Endothelial cell of umbilical vein (primary cell): ENCODE data around the gene NBPF11.
"Not testable (repeated sequence)": the region's sequence is repeated elsewhere in the genome, so short reads cannot be mapped to it uniquely, and the experiment has no call there.

Experiments used
- CTCF ChIP-seq, 2 donors: IDR thresholded peaks; 1 replicate in 1 of 2; 2 replicates in 1 of 2; pipeline ENCODE4 v1.5.1; 2011; ENCODE audit warnings: low read length in 2 of 2, mild to moderate bottlenecking in 2 of 2, moderate library complexity in 2 of 2, control low read depth in 1 of 2, inconsistent platforms in 1 of 2, low read depth in 1 of 2; ENCODE audit not compliant: insufficient read depth in 1 of 2; ENCODE audit errors: extremely low read depth in 1 of 2
- EZH2 ChIP-seq: IDR thresholded peaks from 2 replicates; pipeline ENCODE4 v1.6.1; 2012; ENCODE audit warnings: borderline replicate concordance, low read depth, mild to moderate bottlenecking, moderate library complexity, low read length, inconsistent platforms; ENCODE audit not compliant: severe bottlenecking
- FOS ChIP-seq: IDR thresholded peaks from 2 replicates; pipeline ENCODE4 v1.6.1; 2011; ENCODE audit warnings: mild to moderate bottlenecking, low read length, moderate library complexity, borderline replicate concordance; ENCODE audit not compliant: insufficient read depth
- GATA2 ChIP-seq: IDR thresholded peaks from 2 replicates; pipeline ENCODE4 v1.7.0; 2011; ENCODE audit warnings: low read depth, mild to moderate bottlenecking, moderate library complexity, mixed read lengths, low read length; ENCODE audit not compliant: insufficient read length, insufficient read depth
- JUN ChIP-seq: IDR thresholded peaks from 2 replicates; pipeline ENCODE4 v1.6.1; 2011; ENCODE audit warnings: borderline replicate concordance, low read depth; ENCODE audit not compliant: insufficient read length, insufficient read depth
- MAX ChIP-seq: IDR thresholded peaks from 2 replicates; pipeline ENCODE4 v1.6.1; 2011; ENCODE audit not compliant: insufficient read depth, insufficient read length
- MYC ChIP-seq: IDR thresholded peaks from one replicate; pipeline ENCODE4 v1.6.1; 2011; ENCODE audit warnings: mild to moderate bottlenecking, low read depth, low read length
- POLR2A ChIP-seq: IDR thresholded peaks from 2 replicates; pipeline ENCODE4 v1.6.1; 2012; ENCODE audit warnings: low read depth, mild to moderate bottlenecking, control low read depth, low read length
- POLR2AphosphoS5 ChIP-seq: IDR thresholded peaks from 2 replicates; pipeline ENCODE4 v1.6.1; 2012; ENCODE audit warnings: low read depth, mild to moderate bottlenecking, control low read depth, low read length, moderate library complexity; ENCODE audit not compliant: insufficient read depth

- TF ChIP-seq EZH2; POLR2AphosphoS5; CTCF (IDR thresholded peaks at IDR 0.05; ENCODE audit: extremely low read depth in 1 of 2, insufficient read depth in 1 of 2, low read depth in 1 of 2, low read length in 2 of 2); POLR2A; JUN; FOS; GATA2; MYC; MAX: not testable (repeated sequence)
Measured at GRCh38 chr1:148081205-148081604, 70.9 kb downstream of the NBPF11 start.
